NOMO-1 treated with dmso at 0.1 percent for 144 hours (cell line): ENCODE results near the gene HSF2BP.
"Not testable (repeated sequence)": the region's sequence is repeated elsewhere in the genome, so short reads cannot be mapped to it uniquely, and the experiment has no call there.

ENCODE experiments used
- DNase-seq: peaks from one replicate; lab custom pipeline; 2025; ENCODE audit not compliant: unreplicated experiment; lab: John Stamatoyannopoulos, UW

The HSF2BP gene

DNA sequence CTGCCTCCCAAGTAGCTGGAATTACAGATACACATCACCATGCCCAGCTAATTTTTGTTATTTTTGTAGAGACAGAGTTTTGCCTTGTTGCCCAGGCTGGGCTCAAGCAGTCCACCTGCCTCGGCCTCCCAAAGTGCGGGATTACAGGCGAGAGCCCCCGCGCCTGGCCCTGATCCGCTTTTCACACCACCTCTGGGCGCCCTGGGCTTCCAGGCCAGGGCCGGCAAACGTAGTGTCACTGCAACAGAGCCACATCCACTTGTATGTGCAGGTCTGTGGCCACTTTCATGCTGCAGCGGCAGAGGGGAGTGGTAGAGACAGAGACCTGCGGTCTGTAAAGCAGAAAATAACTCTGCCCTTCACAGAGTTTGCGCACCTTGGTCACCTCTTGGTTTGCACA lies 29.6 kb upstream of the HSF2BP start:
- DNase-seq = no peak

- no peak for DNase-seq
These were observed 28.5 kb upstream of the HSF2BP start for GRCh38 chr21:43687566-43688399.

- no peak for DNase-seq
These were observed 27.7 kb upstream of the HSF2BP start for GRCh38 chr21:43686811-43687565.

DNA sequence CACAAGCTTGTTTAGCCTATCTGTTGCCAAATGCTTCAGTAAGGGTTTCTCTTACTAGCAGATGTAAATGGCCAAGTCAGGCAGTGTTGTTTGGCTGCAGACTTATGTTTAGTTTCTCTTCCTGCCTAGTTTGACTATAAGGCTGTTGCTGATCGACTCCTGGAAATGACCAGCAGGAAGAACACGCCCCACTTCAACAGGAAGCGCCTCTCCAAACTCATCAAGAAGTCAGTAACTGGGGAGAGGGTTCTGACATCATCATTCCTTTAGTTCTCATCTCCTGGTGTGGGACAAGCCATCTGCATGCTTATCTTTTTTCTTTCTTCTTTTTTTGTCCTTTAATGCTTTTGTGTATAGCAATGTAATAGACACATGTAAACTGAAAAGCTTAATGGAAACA lies 25.1 kb upstream of the HSF2BP start:
- DNase-seq = no peak

- DNase-seq = no peak
These were observed 22.4 kb upstream of the HSF2BP start for GRCh38 chr21:43681650-43682049.

GRCh38 chr21:43680421-43680820 lies 21.1 kb upstream of the HSF2BP start:
- DNase-seq = not testable (repeated sequence)

- no peak for DNase-seq
These were observed 20.7 kb upstream of the HSF2BP start for GRCh38 chr21:43679951-43680350.

DNA sequence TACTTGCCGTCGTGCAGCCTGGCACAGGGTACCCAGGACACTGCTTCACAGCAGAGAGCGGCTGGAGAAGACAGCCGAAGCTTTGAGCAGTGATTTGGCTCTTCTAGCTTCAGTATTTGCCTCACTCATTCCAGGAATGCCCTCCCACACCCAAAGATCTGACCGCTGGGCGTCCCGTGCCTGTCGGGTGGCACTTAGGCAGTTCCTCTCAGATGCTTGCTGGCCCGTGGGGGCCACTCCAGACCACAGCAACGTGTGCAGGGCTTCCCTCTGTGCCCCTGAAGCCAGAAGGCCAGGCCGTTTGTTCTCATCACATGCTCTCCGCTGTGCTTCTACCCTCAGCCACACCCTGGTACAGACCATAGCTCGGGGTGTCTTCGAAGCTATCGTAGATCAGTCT lies 17.1 kb upstream of the HSF2BP start:
- DNase-seq = no peak

DNA sequence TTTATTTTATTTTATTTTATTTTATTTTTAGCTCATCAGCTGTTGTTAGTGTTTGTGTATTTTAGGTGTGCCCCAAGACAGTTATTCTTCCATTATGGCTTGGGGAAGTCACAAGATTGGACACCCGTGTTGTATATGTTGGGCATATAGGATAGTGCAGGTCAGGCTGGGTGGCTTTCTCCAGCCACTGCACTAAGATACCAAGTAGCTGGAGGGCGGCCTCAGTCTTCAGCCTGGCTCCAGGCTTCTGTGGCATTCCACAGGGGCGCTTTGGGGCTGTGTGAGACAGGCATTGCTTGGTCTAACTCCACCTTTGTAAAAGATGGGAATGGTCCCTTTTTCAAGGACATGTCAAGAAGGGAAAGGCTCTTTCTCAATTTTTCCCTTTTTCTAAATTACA lies 16.6 kb upstream of the HSF2BP start:
- no peak for DNase-seq

- no peak for DNase-seq
These were observed 10.7 kb upstream of the HSF2BP start for GRCh38 chr21:43669828-43670605.

- no peak for DNase-seq
These were observed 8.1 kb upstream of the HSF2BP start for GRCh38 chr21:43667191-43667904.

DNA sequence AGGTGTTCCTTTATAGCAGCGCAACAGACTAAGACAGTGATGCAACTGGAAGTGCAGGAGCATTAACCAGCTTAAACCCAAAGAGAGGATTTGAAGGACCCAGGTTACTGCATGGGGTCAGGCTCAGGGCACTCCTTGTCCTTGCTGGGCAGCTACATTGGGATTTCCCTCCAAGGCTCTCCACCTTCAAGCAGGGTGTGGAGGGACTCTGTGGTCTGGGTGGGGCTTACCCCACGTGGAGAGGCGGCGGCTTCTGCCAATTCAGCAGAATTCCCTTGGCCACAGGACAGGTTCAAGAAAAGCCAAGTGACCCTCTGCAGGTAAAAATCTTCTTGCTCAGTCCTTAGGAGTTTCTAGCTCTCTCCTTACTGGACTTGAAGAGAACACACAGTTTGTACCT lies 6.6 kb upstream of the HSF2BP start:
- no peak for DNase-seq

DNA sequence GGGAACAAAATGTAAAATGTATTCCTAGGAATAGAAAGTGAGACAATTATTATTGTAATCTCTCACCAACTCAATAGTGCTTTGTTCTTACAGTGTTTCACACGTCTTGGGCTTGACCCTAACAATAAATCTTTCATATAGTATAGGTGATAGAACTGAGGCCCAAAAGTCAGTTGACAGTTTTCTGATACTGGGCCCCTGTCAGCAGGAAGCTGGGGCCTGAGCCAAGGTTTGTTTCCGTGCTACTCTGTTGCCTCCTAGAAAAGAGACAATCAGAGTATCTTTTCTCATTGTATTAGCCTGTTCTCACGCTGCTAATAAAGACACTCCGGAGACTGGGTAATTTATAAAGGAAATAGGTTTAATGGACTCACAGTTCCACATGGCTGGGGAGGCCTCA lies 5.1 kb upstream of the HSF2BP start:
- no peak for DNase-seq

GRCh38 chr21:43663033-43663432 lies 3.7 kb upstream of the HSF2BP start:
- DNase-seq = no peak

DNA sequence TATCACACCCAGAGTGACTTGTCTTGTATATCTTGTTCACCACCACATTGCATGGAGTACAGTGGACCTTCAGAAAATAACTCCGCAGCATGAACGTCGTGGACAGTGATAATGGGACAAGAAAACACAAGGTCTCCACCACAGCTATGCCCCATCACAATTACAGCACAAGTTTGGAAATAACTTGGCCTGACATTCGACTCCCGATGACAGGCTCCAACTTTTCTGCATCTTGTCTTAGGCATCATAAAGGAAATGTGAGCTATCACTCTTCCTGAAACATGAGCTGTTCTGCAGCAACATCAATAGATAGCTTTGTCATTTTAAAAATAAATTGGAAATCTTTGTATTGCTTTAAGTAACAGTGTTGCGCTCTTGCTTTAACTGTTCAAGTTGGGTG lies 3.0 kb upstream of the HSF2BP start:
- DNase-seq = no peak

DNA sequence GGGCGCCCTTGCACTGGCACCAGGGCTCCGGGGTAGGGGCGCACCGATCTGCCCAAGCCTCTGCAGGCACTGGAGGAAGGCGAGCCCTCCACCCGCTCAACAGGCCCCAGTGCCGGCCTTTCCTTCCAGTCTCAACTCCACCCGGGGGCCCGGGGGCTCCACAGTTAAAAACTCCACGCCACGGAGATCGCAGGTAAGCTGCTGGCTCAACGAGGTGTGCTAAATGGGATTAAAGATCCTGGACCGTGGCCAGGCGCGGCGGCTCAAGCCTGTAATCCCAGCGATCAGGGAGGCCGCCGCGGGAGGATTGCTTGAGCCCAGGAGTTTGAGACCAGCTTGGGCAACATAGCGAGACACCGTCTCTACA lies 536 bp downstream of the HSF2BP start:
- DNase-seq = no peak

- no peak for DNase-seq
These were observed 1.1 kb downstream of the HSF2BP start for GRCh38 chr21:43658088-43658741.

DNA sequence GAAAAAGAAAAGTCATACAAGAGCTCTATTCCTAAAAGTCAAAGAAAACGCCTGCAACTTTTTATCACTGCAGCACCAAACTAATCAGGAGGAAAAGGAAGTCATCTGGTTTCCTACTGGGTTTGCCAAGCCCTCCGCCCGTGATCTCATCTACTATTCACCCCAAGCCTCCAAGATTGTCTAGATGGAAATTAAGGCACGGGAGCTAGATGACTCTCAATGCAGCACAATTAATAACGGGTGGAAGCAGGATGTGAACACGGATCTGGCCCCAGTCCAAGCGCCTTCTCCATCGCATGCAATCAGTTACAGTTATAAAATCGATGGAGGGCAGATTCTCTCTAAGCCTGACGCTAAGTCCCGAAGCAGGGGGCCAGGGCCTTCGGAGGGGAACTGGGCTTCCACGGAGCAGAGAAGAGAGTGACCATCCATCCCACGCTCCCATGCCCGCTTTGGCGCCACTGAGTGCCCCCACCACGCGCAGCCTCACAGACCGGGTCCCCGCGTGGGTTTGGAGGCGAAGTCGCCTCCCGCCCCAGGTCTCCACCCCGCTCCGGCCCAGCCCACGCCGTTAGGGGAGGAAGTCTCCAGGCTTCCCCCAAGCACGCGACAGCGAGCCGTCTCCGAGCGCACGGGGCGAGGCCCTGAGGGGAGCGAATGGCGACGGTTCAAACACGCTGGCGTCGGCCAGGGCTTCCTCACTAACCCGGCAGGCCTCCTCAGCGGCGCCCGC lies 1.8 kb downstream of the HSF2BP start:
- no peak for DNase-seq

DNA sequence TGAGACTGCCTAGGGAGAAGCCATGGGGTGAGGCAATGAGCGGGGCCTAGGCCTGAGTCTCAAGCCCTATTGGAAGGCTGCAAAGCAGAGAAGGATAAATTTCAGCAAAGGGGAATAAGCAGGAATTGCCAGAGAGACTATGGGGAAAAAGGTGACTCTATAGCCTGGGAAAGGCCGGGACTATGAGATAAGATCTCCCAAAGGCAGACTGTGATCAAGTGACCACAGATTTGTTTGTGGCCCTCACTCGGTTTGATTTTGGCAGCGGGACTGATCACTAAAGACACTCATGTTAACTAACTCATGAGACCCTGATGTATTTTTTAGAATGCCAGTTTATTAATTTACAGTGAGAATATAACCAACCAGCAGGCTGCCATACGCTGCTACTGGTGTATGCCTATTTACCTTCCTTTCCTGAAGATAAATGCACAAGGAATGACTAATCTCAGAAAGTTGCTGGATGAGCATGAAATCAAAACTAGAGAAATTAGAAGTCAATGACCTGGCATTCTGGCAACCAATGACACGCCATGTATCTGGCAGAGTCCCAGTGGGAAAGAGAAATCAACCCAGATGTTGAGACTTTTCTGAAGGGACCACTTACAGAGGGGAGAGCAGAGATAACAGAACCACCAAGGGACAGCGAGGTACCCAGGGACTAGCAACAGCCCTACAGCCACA lies 4.3 kb downstream of the HSF2BP start:
- DNase-seq = no peak
